ENCODE measurements around the gene ZBTB5. TPM values are rescaled to one million over a fixed set of nuclear protein-coding genes. Genes with fewer than 3 reads are reported as not detected.
"Not testable (repeated sequence)": the region's sequence is repeated elsewhere in the genome, so short reads cannot be mapped to it uniquely, and the experiment has no call there.

ZBTB5 gene, protein sequence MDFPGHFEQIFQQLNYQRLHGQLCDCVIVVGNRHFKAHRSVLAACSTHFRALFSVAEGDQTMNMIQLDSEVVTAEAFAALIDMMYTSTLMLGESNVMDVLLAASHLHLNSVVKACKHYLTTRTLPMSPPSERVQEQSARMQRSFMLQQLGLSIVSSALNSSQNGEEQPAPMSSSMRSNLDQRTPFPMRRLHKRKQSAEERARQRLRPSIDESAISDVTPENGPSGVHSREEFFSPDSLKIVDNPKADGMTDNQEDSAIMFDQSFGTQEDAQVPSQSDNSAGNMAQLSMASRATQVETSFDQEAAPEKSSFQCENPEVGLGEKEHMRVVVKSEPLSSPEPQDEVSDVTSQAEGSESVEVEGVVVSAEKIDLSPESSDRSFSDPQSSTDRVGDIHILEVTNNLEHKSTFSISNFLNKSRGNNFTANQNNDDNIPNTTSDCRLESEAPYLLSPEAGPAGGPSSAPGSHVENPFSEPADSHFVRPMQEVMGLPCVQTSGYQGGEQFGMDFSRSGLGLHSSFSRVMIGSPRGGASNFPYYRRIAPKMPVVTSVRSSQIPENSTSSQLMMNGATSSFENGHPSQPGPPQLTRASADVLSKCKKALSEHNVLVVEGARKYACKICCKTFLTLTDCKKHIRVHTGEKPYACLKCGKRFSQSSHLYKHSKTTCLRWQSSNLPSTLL
- 25.5 and 26.1 TPM in 2 replicates for total RNA-seq (2014; rRNA removed; shearing (Covaris generic))

DNA sequence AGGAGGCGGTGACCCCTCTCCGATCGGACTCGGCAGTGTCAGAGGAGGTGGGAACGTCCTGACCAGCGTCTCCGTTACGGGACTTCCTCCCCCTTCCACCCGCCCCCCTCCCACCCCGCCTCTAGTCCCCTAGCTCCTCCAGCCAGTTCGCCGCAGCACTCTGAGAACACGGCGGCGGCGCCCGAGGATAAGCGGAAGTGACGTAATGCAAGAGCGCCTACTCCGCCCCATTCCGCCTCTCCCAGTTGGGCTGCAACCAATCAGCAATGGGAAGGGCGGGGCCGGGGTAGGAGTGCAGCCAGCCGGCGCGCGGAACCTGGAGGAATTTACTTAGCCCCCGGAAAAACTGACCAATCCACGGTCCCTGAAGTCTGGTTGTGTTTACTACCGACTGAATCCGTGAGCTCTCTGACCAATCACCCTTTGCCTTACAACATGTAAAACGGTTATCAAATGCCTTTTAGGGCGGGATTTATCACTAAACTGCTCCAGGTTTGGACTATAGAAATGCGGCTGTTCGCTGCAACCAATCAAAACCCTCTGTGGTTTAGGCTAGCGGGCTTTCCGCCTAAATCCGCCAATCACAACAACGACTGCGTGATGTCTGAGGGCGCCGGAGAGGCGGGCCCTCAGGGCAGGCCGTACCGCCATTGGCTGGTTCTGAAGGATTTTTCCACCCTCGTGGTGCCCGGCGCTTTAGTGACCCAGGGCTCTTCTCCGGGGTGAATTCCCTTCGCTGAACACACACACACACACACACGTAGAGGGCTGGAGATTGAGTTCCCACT lies at the start of gene ZBTB5:
Gene ZBTB5 (minus strand): TSS at position 202 of the 788 bp plus-strand sequence. CDS start 22,899 bp downstream, outside the sequence.
- no peaks in the 10 kb centered on the region for H3K9me3 ChIP-seq (replicated peaks)
- H3K27ac ChIP-seq = peak within 1 kb of the TSS; percentile 84
- H3K36me3 ChIP-seq = no peaks in the 10 kb centered on the region
- no peaks in the 10 kb centered on the region for H3K27me3 ChIP-seq
- DNase-seq = peak; percentile 98 to 99
- 0 out of 2 replicates have a peak, but pooled peaks cover 10% of the 10 kb centered on the region for H3K4me1 ChIP-seq
- peak within 1 kb of the TSS; percentile 88 for H3K4me3 ChIP-seq

DNA sequence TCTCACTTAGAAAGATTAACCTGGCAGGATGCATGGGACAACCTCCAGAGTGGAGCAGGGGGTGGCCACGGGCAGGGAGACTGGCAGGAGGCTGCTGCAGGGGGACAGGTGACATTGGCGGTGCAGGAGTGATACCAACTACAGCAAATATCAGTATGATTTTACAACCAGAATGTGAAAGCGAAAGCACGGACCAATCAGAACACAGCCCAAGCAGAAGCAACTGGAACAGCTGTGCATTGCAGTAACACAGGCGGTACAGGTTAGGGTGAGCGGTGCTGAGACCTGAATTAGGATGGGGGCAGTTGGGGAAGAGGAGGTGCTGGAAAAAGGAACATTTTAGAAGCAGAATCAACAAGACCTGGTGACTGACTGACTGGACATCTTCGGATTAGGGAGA lies 49.7 kb upstream of the ZBTB5 start:
- no peak for DNase-seq
- Histone ChIP-seq H3K36me3 (peaks cover 41% of the 10 kb centered on the region), H3K27ac (no peak overlapping the region), H3K9me3 (replicated peaks) (no peaks in the 10 kb centered on the region), H3K4me1 (no peaks in the 10 kb centered on the region), H3K27me3 (no peaks in the 10 kb centered on the region), H3K4me3 (no peak overlapping the region)

DNA sequence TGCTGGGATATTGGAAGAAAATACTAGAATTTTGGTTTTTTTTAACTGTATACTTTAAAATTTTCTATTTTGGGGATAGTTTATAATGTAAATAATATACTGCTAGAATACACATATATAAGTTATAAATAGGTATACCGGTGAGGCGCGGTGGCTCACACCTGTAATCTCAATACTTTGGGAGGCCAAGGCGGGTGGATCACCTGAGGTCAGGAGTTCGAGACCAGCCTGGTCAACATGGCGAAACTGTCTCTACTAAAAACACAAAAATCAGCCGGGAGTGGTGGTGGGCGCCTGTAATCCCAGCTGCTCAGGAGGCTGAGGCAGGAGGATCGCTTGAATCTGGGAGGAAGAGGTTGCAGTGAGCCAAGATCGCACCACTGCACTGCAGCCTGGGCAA lies 49.2 kb upstream of the ZBTB5 start:
- not testable (repeated sequence) for H3K27ac ChIP-seq; H3K4me1 ChIP-seq; H3K9me3 ChIP-seq (replicated peaks); DNase-seq; H3K27me3 ChIP-seq; H3K4me3 ChIP-seq
- peaks cover 39% of the 10 kb centered on the region for H3K36me3 ChIP-seq

DNA sequence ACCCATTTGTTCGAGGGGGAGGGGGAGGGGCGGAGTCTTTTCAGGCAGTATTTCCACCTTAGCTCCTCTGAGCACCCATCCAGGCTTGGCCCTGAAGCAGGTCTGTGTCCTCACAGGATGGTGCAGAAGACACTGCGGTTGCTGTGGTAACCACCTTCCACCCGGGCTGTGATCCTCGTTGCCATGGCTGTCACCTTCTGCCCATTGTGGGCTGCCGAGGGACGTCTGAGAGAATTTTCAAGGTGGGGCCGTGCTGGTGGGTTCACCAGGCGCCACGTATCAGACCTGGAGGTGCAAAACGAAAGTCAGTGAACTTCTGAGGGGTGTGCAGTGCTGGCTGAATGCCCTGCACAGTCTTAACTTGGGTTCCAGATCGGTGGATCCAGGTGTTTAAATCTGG lies 47.2 kb upstream of the ZBTB5 start:
- Histone ChIP-seq H3K9me3 (replicated peaks) (no peaks in the 10 kb centered on the region), H3K4me1 (no peaks in the 10 kb centered on the region), H3K27ac (no peak overlapping the region), H3K27me3 (no peaks in the 10 kb centered on the region), H3K4me3 (no peak overlapping the region), H3K36me3 (peaks cover 42% of the 10 kb centered on the region)
- DNase-seq = no peak

DNA sequence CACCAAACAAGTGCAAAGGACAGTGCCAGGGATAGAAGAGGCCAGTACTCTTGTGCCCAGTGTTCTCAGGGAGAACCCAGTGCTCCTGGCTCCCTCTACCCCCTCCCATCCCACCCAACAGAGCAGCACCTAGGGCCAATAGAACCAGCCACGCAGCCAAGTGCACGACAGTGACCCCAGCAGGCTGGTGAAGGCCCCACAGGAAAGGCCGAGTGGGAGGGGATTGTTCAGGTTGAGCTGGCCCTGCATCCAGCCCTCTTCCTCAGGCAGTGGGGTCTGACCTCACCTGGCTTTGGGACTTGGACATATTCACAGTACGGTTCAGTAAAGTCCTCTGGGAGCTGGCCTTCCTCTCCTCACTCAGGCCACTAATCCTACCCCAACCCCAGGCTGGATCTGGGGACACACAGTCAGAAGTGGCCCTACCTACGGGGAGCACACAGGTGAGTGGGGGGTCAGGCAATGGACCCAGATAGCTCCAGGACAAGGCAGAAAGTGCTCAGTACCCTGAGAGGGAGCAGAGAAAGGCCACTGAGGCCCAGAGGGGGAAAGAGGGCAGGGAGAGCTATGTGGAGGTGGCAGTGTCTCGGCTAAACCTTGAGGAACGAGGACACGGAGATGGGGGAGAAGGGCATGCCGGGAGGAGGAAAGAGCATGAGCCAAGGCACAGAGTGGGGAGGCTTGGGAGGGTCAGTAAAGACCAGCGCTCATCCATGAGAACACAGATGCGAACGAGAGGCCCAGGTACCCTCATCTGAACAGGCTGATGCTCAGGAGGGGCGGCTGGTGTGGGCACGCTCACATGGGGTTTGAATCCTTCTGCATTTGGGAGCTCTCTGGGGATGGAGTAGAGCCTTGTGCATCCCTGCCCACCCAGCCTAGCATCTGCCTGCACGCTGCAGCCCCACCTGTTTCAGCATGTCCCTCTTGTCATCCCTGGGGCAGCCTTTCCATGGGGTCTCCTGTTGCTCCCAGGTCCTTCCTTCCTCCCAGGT lies 46.1 kb upstream of the ZBTB5 start:
- H3K27ac ChIP-seq = no peak overlapping the region
- peaks cover 45% of the 10 kb centered on the region for H3K36me3 ChIP-seq
- H3K9me3 ChIP-seq (replicated peaks) = no peaks in the 10 kb centered on the region
- peak; percentile 26 to 44 for DNase-seq
- no peaks in the 10 kb centered on the region for H3K4me1 ChIP-seq
- no peak overlapping the region for H3K4me3 ChIP-seq
- H3K27me3 ChIP-seq = no peaks in the 10 kb centered on the region

DNA sequence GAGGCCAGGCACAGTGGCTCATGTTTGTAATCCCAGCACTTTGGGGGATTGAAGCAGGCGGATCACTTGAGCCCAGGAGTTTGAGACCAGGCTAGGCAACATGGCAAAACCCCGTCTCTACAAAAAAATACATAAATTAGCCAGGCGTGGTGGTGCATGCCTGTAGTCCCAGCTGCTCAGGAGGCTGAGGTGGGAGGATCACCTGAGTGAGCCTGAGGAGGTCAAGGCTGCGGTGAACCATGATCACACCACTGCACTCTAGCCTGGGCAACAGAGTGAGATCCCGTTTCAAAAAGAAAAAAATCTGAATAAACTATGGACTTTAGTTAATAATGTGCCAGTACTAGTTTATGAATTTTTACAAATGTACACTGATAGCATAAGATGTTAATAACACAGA lies 44.8 kb upstream of the ZBTB5 start:
- not testable (repeated sequence) for H3K4me3 ChIP-seq; H3K9me3 ChIP-seq (replicated peaks); H3K27ac ChIP-seq; H3K4me1 ChIP-seq; DNase-seq; H3K27me3 ChIP-seq
- peaks cover 48% of the 10 kb centered on the region for H3K36me3 ChIP-seq

DNA sequence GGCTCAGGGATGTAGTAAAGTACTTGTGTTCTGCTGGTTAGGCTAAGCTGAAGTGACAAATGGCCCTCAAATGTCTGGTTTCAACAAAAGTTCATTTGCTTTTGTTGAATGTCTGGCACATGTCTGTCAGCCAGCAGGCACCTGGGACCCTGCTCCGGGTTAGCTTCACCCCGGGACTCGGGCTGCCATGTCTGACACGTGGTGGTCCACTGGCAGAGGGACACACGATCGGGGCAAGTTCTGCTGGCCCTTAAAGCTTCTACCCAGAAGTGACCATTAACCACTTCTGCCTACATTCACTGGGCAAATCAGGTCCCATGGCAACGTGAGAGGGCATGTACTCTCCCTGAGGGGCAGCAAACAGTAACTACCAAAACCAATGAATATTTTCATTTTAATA lies 44.3 kb upstream of the ZBTB5 start:
- no peak for DNase-seq
- Histone ChIP-seq H3K27me3 (no peaks in the 10 kb centered on the region), H3K4me1 (no peaks in the 10 kb centered on the region), H3K9me3 (replicated peaks) (no peaks in the 10 kb centered on the region), H3K27ac (no peak overlapping the region), H3K4me3 (no peak overlapping the region), H3K36me3 (peaks cover 42% of the 10 kb centered on the region)

DNA sequence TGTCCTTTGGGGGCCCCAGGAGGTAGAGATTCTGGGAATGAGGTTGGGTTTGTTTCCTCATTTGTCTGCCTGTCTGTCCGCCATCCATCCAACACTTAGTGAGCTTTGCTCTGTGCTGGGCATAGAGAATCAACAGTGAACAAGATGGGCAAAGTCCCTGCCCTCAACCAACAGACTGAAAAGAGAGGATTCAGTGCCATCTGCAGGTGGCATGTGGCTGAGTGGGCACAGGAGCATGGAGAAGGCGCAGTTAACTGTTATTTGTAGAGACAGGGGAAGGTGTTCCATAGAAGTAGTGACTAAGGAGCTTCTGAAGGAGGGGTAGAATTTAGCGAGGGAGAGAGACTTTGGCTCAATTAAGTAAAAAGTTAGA lies 43.6 kb upstream of the ZBTB5 start:
- Histone ChIP-seq H3K27me3 (no peaks in the 10 kb centered on the region), H3K4me1 (no peaks in the 10 kb centered on the region), H3K27ac (no peak overlapping the region), H3K4me3 (no peak overlapping the region), H3K9me3 (replicated peaks) (no peaks in the 10 kb centered on the region), H3K36me3 (peaks cover 39% of the 10 kb centered on the region)
- DNase-seq = no peak

DNA sequence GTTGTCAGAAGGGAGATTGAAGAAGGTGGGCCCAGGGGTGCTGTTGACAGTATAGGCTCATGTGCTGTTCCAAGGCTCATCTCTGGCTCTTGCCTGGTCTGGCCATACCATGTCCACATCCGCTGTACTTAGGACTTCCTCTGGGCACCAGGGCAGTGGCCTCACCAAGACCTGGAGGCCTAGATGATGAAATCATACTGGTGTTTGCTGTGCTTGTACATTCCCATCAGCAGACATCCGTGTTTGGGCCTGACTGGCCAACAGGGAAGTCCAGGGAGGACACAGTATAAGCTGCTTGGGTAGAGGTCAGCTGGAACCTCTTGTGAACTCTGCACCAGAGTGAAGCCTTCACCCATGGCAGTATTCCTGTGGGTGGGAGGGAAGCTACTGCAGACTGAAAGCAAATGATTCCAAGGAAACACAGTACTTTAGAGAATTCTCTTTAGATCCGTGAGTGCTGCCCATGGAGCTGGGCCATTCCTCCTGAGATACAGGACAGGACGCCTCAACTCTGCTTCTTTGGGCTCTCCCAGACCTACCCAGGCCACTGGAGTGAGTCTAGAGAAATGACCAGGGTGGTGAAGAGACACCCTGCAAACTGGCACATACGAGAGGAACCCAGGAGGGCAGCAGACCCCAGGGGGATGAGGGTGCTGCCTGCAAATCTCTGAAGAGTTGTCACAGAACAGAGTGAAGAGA lies 43.0 kb upstream of the ZBTB5 start:
- H3K9me3 ChIP-seq (replicated peaks) = no peaks in the 10 kb centered on the region
- H3K4me3 ChIP-seq = no peak overlapping the region
- H3K4me1 ChIP-seq = no peaks in the 10 kb centered on the region
- H3K27me3 ChIP-seq = no peaks in the 10 kb centered on the region
- no peak for DNase-seq
- H3K36me3 ChIP-seq = peaks cover 44% of the 10 kb centered on the region
- no peak overlapping the region for H3K27ac ChIP-seq

DNA sequence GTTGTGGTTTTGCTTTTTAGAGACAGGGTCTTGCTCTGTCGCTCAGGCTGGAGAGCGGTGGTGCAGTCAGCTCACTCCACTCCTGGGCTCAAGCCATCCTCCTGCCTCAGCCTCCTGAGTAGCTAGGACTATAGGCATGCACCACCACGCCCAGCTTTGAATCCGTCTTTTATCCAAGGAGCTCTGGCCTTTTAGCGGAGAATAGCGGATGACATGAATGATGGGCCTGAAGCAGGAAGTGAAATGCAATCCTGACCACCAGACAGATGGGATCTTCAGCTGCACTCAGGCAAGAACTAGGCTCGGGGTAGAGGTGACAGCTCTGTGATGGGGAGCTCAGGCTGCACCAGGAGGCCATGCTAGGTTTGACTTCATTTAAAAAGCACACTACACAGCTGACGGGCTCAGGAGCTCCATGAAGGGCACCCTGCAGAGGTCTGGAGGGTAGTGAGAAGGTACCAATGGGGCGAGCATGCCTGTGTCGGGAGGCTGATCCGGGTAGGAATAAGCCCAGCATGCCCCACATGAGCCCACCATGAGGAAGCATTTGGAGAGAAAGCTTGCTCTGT lies 42.4 kb upstream of the ZBTB5 start:
- Histone ChIP-seq H3K36me3 (peaks cover 48% of the 10 kb centered on the region), H3K27ac (no peak overlapping the region), H3K4me3 (no peak overlapping the region), H3K4me1 (no peaks in the 10 kb centered on the region), H3K27me3 (no peaks in the 10 kb centered on the region), H3K9me3 (replicated peaks) (no peaks in the 10 kb centered on the region)
- no peak for DNase-seq

DNA sequence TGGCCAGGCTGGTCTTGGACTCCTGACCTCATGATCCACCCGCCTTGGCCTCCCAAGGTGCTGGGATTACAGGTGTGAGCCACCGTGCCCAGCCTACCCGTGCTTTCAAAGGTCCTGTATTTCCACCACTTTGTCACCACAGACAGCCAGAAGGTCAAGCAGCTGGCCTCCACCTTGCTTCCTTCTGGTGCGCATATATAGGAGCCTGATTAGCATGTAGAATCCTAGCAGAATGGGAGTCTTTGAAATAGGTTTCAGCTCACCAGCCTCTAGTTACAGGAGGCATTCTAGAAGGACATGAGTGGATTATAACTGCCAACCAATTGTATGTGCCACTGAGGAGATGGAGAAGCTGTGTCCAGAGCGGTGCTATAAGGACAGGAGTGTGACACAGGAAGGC lies 39.4 kb upstream of the ZBTB5 start:
- H3K27me3 ChIP-seq = no peaks in the 10 kb centered on the region
- no peaks in the 10 kb centered on the region for H3K9me3 ChIP-seq (replicated peaks)
- no peak overlapping the region for H3K4me3 ChIP-seq
- DNase-seq = no peak
- no peak overlapping the region for H3K27ac ChIP-seq
- H3K4me1 ChIP-seq = no peaks in the 10 kb centered on the region
- H3K36me3 ChIP-seq = peaks cover 55% of the 10 kb centered on the region

DNA sequence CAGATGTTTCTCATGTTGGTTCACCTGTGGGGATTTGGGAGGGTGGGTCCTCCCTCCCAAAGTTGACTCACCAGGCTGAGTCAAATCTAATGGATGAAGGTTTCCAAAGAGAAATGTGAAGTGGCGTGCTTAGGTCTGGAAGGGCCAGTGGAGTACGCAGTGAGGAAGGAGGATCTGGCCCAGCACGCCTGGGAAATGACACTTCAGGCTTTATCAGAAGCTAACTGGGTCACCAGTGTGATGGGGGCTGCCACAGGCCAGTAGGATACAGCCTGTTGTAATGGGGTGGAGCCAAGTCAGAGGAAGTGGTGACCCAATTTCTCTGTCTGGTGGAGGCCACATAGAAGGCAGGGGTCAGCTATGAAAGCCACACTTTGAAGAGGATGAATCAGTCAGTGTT lies 38.5 kb upstream of the ZBTB5 start:
- Histone ChIP-seq H3K27me3 (no peaks in the 10 kb centered on the region), H3K36me3 (peaks cover 58% of the 10 kb centered on the region), H3K4me3 (no peak overlapping the region), H3K27ac (no peak overlapping the region), H3K4me1 (no peaks in the 10 kb centered on the region), H3K9me3 (replicated peaks) (no peaks in the 10 kb centered on the region)
- no peak for DNase-seq

DNA sequence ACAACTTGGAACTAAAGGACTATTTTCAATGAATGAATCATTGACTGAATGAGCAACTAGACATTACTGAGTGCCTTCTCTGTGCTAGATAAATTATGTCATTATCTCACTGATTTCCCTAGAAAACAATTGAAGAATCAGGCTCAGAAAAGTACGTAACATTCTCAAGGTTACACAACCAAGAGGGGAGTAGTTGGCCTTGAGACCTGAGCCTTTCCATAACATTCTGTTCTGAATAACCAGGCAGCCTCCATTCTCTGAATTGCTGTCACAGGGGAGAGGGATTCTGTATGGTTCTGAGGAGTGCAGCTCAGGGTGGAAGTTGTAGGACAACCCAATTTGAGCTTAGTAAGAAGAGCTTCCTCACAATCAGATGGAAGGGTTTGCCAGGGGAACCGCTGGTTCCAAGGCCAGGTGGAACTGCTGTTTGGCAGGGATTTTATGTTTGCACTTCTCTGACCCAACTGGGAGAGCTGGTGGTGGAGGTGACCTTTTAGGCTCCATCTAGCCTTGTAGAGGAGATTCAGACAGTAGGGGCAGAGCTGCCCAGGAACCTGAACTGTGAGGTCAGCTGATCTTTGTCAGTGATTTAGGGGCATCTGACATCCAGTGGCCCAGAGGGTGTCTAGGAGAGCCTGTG lies 36.8 kb upstream of the ZBTB5 start:
- H3K4me3 ChIP-seq = no peak overlapping the region
- no peaks in the 10 kb centered on the region for H3K27me3 ChIP-seq
- peaks cover 62% of the 10 kb centered on the region for H3K36me3 ChIP-seq
- no peaks in the 10 kb centered on the region for H3K9me3 ChIP-seq (replicated peaks)
- no peak overlapping the region for H3K27ac ChIP-seq
- no peaks in the 10 kb centered on the region for H3K4me1 ChIP-seq
- DNase-seq = no peak
